Endothelial cell of umbilical vein (primary cell): Measurements from ENCODE around the gene PLEKHA4.

Source experiments
- CTCF ChIP-seq, 2 donors: IDR thresholded peaks; 1 replicate in 1 of 2; 2 replicates in 1 of 2; pipeline ENCODE4 v1.5.1; 2011; ENCODE audit warnings: low read length in 2 of 2, mild to moderate bottlenecking in 2 of 2, moderate library complexity in 2 of 2, control low read depth in 1 of 2, inconsistent platforms in 1 of 2, low read depth in 1 of 2; ENCODE audit not compliant: insufficient read depth in 1 of 2; ENCODE audit errors: extremely low read depth in 1 of 2
- JUN ChIP-seq: IDR thresholded peaks from 2 replicates; pipeline ENCODE4 v1.6.1; 2011; ENCODE audit warnings: borderline replicate concordance, low read depth; ENCODE audit not compliant: insufficient read length, insufficient read depth
- MAX ChIP-seq: IDR thresholded peaks from 2 replicates; pipeline ENCODE4 v1.6.1; 2011; ENCODE audit not compliant: insufficient read depth, insufficient read length
- MYC ChIP-seq: IDR thresholded peaks from one replicate; pipeline ENCODE4 v1.6.1; 2011; ENCODE audit warnings: mild to moderate bottlenecking, low read depth, low read length
- POLR2A ChIP-seq: IDR thresholded peaks from 2 replicates; pipeline ENCODE4 v1.6.1; 2012; ENCODE audit warnings: low read depth, mild to moderate bottlenecking, control low read depth, low read length
- POLR2AphosphoS5 ChIP-seq: IDR thresholded peaks from 2 replicates; pipeline ENCODE4 v1.6.1; 2012; ENCODE audit warnings: low read depth, mild to moderate bottlenecking, control low read depth, low read length, moderate library complexity; ENCODE audit not compliant: insufficient read depth

- TF ChIP-seq POLR2A (no peak), CTCF (IDR thresholded peaks at IDR 0.05; ENCODE audit: extremely low read depth in 1 of 2, insufficient read depth in 1 of 2, low read depth in 1 of 2, low read length in 2 of 2) (no peak), MAX (no peak), POLR2AphosphoS5 (no peak), MYC (no peak), JUN (no peak)
These were observed 23.9 kb downstream of the PLEKHA4 start for GRCh38 chr19:48844472-48844871.
